ENCODE results near the gene ENOPH1.
"Not testable (repeated sequence)": the region's sequence is repeated elsewhere in the genome, so short reads cannot be mapped to it uniquely, and the experiment has no call there.

The ENOPH1 gene

DNA sequence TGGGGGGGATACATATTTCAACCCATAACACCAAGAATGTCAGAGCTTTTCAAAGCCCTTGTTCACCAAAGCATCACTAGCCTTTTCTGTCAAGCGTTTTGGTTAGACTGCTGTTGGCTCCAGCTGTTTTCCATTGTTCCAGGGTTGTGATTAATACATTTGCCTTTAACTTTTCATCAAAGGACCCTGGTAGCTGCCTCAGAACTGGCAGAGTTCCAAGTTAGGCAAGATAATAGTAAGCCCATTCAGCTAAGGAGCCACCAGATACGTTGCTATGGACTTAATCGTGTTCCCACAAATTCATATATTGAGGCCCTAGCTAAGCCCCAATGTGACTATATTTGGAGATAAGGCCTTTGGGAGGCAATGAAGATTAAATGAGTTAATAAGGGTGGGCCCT is 37.1 kb downstream of the ENOPH1 start:
- TF ChIP-seq POLR2AphosphoS5 (IDR thresholded peaks at IDR 0.05; ENCODE audit: borderline replicate concordance, low read depth, low read length) (no peak), EZH2 (IDR thresholded peaks at IDR 0.05) (no peak), FOXP2 (optimal IDR thresholded peaks at IDR 0.05; ENCODE audit: control extremely low read depth, extremely low read length, insufficient read depth) (no peak)
- Histone ChIP-seq H3K27ac (no peak overlapping the region), H3K9me3 (ENCODE audit: low read depth, low read length) (no peaks in the 10 kb centered on the region), H3K36me3 (ENCODE audit: insufficient read depth, low read length) (peaks cover 35% of the 10 kb centered on the region), H3K9ac (ENCODE audit: insufficient read length) (no peak overlapping the region), H3K4me3 (no peak overlapping the region)
- no peak for DNase-seq (ENCODE audit: low read depth, low spot score)

DNA sequence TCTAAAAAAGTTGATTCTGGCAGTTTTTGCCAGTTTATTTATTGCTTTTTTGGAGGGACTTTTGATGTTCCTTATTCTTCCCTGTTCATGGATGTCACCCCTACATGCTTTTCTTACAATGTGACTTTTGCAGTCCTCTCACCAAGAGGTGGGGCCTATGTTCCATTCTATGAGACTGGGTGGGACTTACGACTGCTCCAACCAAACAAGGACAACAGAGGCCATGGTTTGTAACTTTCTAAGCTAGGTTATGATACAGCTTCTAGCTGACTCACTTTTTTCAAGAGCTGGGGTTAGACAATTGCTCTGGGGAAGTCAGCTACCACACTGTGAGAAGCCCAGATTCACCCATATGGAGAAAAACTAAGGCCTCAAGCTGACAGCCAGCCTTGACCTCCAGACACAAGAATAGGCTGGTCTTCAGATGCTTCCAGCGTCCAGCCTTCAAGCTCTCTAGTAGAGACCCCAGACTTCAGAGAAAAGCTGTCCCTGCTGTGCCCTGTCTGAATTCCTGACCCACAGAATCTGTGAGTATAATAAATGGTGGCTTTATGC is 39.5 kb downstream of the ENOPH1 start:
- TF ChIP-seq EZH2 (IDR thresholded peaks at IDR 0.05) (no peak), POLR2AphosphoS5 (IDR thresholded peaks at IDR 0.05; ENCODE audit: borderline replicate concordance, low read depth, low read length) (no peak), FOXP2 (optimal IDR thresholded peaks at IDR 0.05; ENCODE audit: control extremely low read depth, extremely low read length, insufficient read depth) (no peak)
- no peak for DNase-seq (ENCODE audit: low read depth, low spot score)
- H3K36me3 ChIP-seq (ENCODE audit: insufficient read depth, low read length): peaks cover 21% of the 10 kb centered on the region

DNA sequence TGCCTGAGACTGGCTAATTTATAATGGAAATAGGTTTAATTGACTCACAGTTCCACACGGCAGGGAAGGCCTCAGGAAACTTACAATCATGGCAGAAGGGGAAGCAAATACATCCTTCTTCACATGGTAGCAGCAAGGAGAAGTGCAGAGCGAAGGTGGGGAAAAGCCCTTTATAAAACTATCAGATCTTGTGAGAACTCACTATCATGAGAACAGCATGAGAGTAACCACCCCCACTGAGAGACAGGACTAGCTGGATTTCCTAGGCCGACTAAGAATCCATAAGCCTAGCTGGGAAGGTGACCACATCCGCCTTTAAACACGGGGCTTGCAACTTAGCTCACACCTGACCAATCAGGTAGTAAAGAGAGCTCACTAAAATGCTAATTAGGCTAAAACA is 42.7 kb downstream of the ENOPH1 start:
- not testable (repeated sequence) for DNase-seq (ENCODE audit: low read depth, low spot score); H3K27ac ChIP-seq; H3K9me3 ChIP-seq (ENCODE audit: low read depth, low read length); H3K36me3 ChIP-seq (ENCODE audit: insufficient read depth, low read length); H3K4me3 ChIP-seq; H3K9ac ChIP-seq (ENCODE audit: insufficient read length)

More for the DNA sequence above, 39.5 kb downstream of the ENOPH1 start:
- no peaks in the 10 kb centered on the region for H3K9me3 ChIP-seq (ENCODE audit: low read depth, low read length)
- H3K9ac ChIP-seq (ENCODE audit: insufficient read length): no peak overlapping the region
- no peak overlapping the region for H3K27ac ChIP-seq
- H3K4me3 ChIP-seq: no peak overlapping the region

DNA sequence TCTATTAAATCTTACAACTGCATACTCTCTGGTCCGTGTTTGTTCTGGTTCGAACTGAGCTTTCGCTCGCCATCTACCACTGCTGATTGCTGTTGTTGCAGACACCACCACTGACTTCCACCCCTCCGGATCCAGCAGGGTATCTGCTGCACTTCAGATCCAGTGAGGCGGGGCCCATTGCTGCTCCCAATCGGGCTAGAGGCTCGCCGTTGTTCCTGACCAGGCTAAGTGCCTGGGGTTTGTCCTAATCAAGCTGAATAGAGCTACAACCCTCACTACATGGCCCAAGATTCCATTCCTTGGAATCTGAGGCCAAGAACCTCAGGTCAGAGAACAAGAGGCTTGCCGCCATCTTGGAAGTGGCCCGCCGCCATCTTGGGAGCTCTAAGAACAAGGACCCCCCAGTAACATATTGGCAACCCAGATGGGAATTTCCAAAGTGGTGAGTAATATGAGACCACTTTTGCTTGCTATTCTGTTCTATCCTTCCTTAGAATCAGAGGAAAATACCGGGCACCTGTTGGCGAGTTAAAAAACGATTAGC is 43.3 kb downstream of the ENOPH1 start:
- TF ChIP-seq EZH2 (IDR thresholded peaks at IDR 0.05): no peak
- no peak for TF ChIP-seq FOXP2 (optimal IDR thresholded peaks at IDR 0.05; ENCODE audit: control extremely low read depth, extremely low read length, insufficient read depth)
- TF ChIP-seq POLR2AphosphoS5 (IDR thresholded peaks at IDR 0.05; ENCODE audit: borderline replicate concordance, low read depth, low read length): no peak
- DNase-seq (ENCODE audit: low read depth, low spot score): no peak
- Histone ChIP-seq H3K9me3 (ENCODE audit: low read depth, low read length) (no peaks in the 10 kb centered on the region), H3K9ac (ENCODE audit: insufficient read length) (no peak overlapping the region), H3K36me3 (ENCODE audit: insufficient read depth, low read length) (peaks cover under 1% of the 10 kb centered on the region; the same call in 1 of the 2 replicates), H3K27ac (no peak overlapping the region), H3K4me3 (no peak overlapping the region)

DNA sequence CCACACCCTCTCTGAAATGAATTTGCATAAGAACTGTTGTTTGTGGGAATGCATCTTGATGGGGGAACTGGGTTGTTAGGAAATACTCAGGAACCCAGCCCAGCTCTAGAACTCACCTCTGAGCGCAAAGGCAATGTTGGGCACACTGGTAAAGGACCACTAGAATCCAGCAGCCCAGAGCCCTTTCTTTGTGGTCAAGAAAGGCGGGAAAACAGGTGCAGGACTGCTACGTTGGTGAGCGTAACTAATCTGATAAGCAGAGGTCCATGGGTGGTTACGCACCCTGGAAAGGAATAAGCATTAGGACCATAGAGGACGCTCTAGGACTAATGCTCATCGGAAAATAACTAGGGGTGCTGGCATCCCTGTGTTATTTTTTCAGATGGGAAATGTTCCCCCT is 45.5 kb downstream of the ENOPH1 start:
- H3K27ac ChIP-seq; H3K9me3 ChIP-seq (ENCODE audit: low read depth, low read length); H3K9ac ChIP-seq (ENCODE audit: insufficient read length); DNase-seq (ENCODE audit: low read depth, low spot score); H3K4me3 ChIP-seq: not testable (repeated sequence)
- peaks cover 13% of the 10 kb centered on the region; the same call in 1 of the 2 replicates for H3K36me3 ChIP-seq (ENCODE audit: insufficient read depth, low read length)

DNA sequence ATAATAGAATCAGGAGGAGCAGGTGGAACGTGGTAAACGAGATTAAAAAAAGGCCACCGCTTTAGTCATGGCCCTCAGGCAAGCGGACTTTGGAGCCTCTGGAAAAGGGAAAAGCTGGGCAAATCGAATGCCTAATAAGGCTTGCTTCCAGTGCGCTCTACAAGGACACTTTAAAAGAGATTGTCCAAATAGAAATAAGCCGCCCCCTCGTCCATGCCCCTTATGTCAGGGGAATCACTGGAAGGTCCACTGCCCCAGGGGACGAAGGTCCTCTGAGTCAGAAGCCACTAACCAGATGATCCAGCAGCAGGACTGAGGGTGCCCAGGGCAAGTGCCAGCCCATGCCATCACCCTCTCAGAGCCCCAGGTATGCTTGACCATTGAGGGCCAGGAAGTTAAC is 47.1 kb downstream of the ENOPH1 start:
- not testable (repeated sequence) for H3K4me3 ChIP-seq; H3K9ac ChIP-seq (ENCODE audit: insufficient read length); H3K9me3 ChIP-seq (ENCODE audit: low read depth, low read length); H3K27ac ChIP-seq; DNase-seq (ENCODE audit: low read depth, low spot score)
- H3K36me3 ChIP-seq (ENCODE audit: insufficient read depth, low read length): peaks cover 17% of the 10 kb centered on the region

DNA sequence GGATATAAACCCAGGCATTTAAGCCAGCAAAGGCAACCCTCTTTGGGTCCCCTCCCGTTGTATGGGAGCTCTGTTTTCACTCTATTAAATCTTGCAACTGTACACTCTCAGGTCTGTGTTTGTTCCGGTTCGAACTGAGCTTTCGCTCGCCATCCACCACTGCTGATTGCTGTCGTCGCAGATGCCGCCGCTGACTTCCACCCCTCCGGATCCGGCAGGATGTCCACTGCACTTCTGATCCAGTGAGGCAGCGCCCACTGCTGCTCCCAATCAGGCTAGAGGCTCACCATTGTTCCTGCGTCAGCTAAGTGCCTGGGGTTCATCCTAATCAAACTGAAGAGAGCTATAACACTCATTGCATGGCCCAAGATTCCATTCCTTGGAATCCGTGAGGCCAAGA is 49.2 kb downstream of the ENOPH1 start:
- DNase-seq (ENCODE audit: low read depth, low spot score): no peak

DNA sequence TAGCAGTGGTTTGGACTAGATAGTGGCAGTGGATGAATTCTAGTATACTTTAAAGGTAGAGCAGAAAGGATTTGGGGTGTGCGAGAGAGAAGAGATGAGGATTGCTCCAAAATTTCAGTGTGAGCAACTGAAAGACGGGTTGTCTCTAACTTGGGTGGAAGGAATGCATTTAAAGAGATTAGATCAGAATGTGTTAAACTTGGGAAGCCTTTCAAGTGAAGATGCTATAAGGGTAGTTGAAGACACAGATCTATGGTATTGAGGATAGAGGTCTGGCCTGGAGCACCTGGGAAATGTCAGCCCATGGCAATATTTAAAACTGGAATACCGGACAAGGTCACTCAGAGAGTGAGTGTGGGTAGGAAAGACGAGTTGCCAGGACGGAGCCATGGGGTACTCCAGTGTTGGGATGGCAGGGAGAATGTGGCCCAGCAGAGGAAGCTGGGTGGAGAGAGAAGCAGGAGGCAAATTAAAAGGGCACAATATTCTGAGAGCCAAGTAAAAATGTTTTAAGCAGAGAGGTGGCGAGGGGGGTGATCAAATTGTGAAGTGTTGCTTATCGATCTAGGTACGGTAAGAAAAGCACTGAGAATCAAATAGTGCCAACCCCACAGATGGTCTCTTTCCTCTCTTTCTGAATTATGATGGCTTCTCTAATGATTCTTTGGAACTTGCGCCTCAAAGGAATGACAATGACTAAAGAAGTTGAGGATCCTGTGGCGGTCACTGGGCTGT is 50.5 kb downstream of the ENOPH1 start:
- H3K27ac ChIP-seq: no peak overlapping the region
- no peak for DNase-seq (ENCODE audit: low read depth, low spot score)
- no peak overlapping the region for H3K4me3 ChIP-seq
- TF ChIP-seq EZH2 (IDR thresholded peaks at IDR 0.05) (no peak), POLR2AphosphoS5 (IDR thresholded peaks at IDR 0.05; ENCODE audit: borderline replicate concordance, low read depth, low read length) (no peak), FOXP2 (optimal IDR thresholded peaks at IDR 0.05; ENCODE audit: control extremely low read depth, extremely low read length, insufficient read depth) (no peak)
- H3K36me3 ChIP-seq (ENCODE audit: insufficient read depth, low read length): peaks cover 25% of the 10 kb centered on the region
- no peaks in the 10 kb centered on the region for H3K9me3 ChIP-seq (ENCODE audit: low read depth, low read length)
- no peak overlapping the region for H3K9ac ChIP-seq (ENCODE audit: insufficient read length)

More for the DNA sequence above, 49.2 kb downstream of the ENOPH1 start:
- H3K27ac ChIP-seq: no peak overlapping the region
- TF ChIP-seq FOXP2 (optimal IDR thresholded peaks at IDR 0.05; ENCODE audit: control extremely low read depth, extremely low read length, insufficient read depth) (no peak), POLR2AphosphoS5 (IDR thresholded peaks at IDR 0.05; ENCODE audit: borderline replicate concordance, low read depth, low read length) (no peak), EZH2 (IDR thresholded peaks at IDR 0.05) (no peak)
- H3K9me3 ChIP-seq (ENCODE audit: low read depth, low read length): no peaks in the 10 kb centered on the region
- peaks cover 20% of the 10 kb centered on the region for H3K36me3 ChIP-seq (ENCODE audit: insufficient read depth, low read length)
- no peak overlapping the region for H3K9ac ChIP-seq (ENCODE audit: insufficient read length)
- no peak overlapping the region for H3K4me3 ChIP-seq

DNA sequence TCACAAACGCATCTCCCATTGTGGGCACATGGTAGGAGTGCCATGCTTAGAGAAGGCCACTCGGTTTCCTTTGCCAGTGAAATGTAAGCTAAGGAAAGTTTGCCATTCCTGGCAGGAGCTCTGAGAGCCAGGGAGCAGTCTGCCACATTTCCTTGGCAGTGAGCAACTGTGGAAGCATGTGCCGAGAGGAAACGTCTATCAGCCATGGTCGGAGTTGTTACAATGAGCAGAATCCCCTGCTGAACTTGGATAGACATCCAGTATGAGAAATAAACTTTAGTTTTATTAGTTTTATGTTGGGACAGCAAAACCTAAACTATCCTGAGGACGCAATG is 51.1 kb downstream of the ENOPH1 start:
- H3K9ac ChIP-seq (ENCODE audit: insufficient read length): no peak overlapping the region
- H3K9me3 ChIP-seq (ENCODE audit: low read depth, low read length): no peaks in the 10 kb centered on the region
- H3K27ac ChIP-seq: no peak overlapping the region
- no peak overlapping the region for H3K4me3 ChIP-seq
- TF ChIP-seq POLR2AphosphoS5 (IDR thresholded peaks at IDR 0.05; ENCODE audit: borderline replicate concordance, low read depth, low read length) (no peak), EZH2 (IDR thresholded peaks at IDR 0.05) (no peak), FOXP2 (optimal IDR thresholded peaks at IDR 0.05; ENCODE audit: control extremely low read depth, extremely low read length, insufficient read depth) (no peak)
- peaks cover 25% of the 10 kb centered on the region for H3K36me3 ChIP-seq (ENCODE audit: insufficient read depth, low read length)
- DNase-seq (ENCODE audit: low read depth, low spot score): no peak

Measured in SK-N-MC (cell line).